Thyroid gland (tissue), 4 donors: ENCODE measurements around the gene CDPF1. TPM values are rescaled to one million over a fixed set of nuclear protein-coding genes. Genes with fewer than 3 reads are reported as not detected.
A peak's percentile ranks its signal among the peaks of the same experiment; 100 is the strongest.
"Not testable (repeated sequence)": the region's sequence is repeated elsewhere in the genome, so short reads cannot be mapped to it uniquely, and the experiment has no call there.

Experiments
- DNase-seq, 2 donors: peaks; one replicate each; pipeline ENCODE4 v3.0.0-alpha.2; 2019
- H3K27ac ChIP-seq, 3 donors: fragments of 200-600 bp; sonication (generic); 1 replicate in 2 of 3; 2 replicates in 1 of 3; pipeline ENCODE4 v1.5.1; 2016 to 2019; ENCODE audit warnings: mild to moderate bottlenecking in 1 of 3, moderate library complexity in 1 of 3
- H3K27me3 ChIP-seq: fragments of 200-600 bp; sonication (generic); one replicate; pipeline ENCODE4 v1.5.1; 2019
- H3K36me3 ChIP-seq, 2 donors: fragments of 200-600 bp; sonication (generic); one replicate each; pipeline ENCODE4 v1.5.1; 2016 to 2019
- H3K4me1 ChIP-seq, 2 donors: fragments of 200-600 bp; sonication (generic); one replicate each; pipeline ENCODE4 v1.5.1; 2017 to 2019
- H3K4me3 ChIP-seq, 3 donors: fragments of 200-600 bp; sonication (generic); replicated peaks in 1 of 3; 1 replicate in 2 of 3; 2 replicates in 1 of 3; pipeline ENCODE4 v1.5.1; 2016; ENCODE audit warnings: mild to moderate bottlenecking in 1 of 3
- H3K9me3 ChIP-seq: fragments of 200-600 bp; sonication (generic); one replicate; pipeline ENCODE4 v1.5.1; 2017
- POLR2A ChIP-seq, 2 donors: fragments of 450-650 bp; IDR thresholded peaks; one replicate each; pipeline ENCODE4 v1.6.1; 2017; ENCODE audit warnings: antibody characterized with exemption in 2 of 2, mild to moderate bottlenecking in 2 of 2, moderate library complexity in 1 of 2
- WGBS, 2 donors: methylation state at CpG; one replicate each; pipeline ENCODE4 v1.1.5; 2017; 5-methylcytosine and 5-hydroxymethylcytosine counted together
- intact Hi-C: fragments of 100-400 bp; cut with DNase I; formaldehyde crosslinking; loops from one replicate; pipeline ENCODE4 v1.15.1; 2023
- total RNA-seq, 4 donors: library from RNA; depleted of rRNA; stranded (reverse); fragments of >200 nt; gene quantifications; one replicate each; pipeline ENCODE4 v1.2.3, GENCODE V29; 2016
- TF ChIP-seq, protein P1 (sequence below), 6 experiments: fragments of 200-600 bp in 3 of 6; fragments of 450-650 bp in 3 of 6; sonication (generic) in 3 of 6; IDR thresholded peaks; one replicate each; pipeline ENCODE4 v1.5.1; 2016 to 2019; ENCODE audit warnings: antibody characterized with exemption in 6 of 6, mild to moderate bottlenecking in 2 of 6, inconsistent platforms in 1 of 6, moderate library complexity in 1 of 6

Gene CDPF1
- total RNA-seq, 4 donors from 2014 or later: 12.8 to 34.4 (median 16.4) TPM

DNA sequence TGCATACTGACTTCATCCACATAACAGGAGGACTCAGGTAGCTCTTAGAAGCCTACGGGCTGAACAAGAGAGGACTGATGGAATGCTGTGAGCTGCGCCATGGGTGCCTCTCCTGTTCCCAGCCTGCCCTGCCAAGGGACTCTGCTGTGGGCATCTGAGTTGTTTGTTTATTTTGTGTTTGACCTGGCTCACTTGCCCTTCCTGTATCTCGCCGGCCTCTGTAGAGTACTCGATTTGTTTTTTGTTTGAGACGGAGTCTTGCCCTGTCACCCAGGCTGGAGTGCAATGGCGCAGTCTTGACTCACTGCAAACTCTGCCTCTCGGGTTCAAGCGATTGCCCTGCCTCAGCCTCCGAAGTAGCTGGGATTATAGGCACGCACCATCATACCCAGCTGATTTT is 19.5 kb upstream of the CDPF1 start:
- H3K4me1 ChIP-seq: peaks cover 9 to 17% of the 10 kb centered on the region in 2 donors
- H3K27me3 ChIP-seq: no peaks in the 10 kb centered on the region
- intact Hi-C loops: no loop called here
- DNase-seq: no peak
- TF ChIP-seq POLR2A (IDR thresholded peaks at IDR 0.05): no peak
- TF ChIP-seq, protein P1, sequence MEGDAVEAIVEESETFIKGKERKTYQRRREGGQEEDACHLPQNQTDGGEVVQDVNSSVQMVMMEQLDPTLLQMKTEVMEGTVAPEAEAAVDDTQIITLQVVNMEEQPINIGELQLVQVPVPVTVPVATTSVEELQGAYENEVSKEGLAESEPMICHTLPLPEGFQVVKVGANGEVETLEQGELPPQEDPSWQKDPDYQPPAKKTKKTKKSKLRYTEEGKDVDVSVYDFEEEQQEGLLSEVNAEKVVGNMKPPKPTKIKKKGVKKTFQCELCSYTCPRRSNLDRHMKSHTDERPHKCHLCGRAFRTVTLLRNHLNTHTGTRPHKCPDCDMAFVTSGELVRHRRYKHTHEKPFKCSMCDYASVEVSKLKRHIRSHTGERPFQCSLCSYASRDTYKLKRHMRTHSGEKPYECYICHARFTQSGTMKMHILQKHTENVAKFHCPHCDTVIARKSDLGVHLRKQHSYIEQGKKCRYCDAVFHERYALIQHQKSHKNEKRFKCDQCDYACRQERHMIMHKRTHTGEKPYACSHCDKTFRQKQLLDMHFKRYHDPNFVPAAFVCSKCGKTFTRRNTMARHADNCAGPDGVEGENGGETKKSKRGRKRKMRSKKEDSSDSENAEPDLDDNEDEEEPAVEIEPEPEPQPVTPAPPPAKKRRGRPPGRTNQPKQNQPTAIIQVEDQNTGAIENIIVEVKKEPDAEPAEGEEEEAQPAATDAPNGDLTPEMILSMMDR (IDR thresholded peaks at IDR 0.05): no peak
- no peaks in the 10 kb centered on the region for H3K9me3 ChIP-seq
- H3K36me3 ChIP-seq: peaks cover 7 to 18% of the 10 kb centered on the region in 2 donors
- no peak overlapping the region for H3K4me3 ChIP-seq
- WGBS, 2 donors: 85 to 87% methylated on average over 10 to 11 of the region's 11 CpGs
- no peak overlapping the region for H3K27ac ChIP-seq

DNA sequence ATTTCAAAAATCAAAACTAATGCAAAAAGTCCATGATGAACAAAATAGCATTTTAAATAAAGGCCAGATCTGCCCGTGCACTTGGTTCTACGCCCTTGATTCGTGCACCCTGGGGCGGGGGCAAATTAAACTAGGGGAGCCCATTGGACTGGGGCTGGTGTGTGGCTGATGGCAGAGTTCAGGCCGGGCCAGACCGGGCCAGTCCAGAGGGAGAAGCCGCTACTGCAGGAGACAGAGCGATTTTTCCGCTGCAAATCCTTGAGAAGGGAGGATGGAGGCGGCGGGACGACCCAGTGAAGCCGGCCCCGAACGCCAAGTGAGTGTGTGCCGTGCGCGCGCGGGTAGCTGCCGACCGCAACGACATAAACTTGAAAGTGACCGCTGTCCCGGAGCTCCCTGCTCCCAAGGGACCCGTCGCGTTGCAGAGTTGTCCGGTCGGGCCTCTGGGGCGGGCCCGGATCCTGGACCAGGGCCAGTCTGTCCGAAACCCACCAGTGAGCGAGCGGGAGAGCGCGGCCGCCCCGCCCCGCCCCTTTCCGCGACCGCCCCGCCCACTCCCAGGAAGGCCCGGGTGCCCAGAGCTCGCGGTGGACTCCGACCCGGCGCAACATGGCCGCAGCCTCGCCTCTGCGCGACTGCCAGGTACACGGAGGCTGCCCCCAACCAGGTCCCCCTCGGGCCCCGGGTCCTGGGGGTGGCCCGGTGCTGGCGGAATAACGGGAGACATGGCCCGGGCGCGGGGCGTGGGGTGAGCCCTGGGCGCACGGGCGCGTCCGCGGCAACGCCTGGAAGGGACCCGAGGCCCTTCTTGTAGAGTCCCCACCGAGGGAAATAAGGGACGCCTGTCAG is 17.6 kb upstream of the CDPF1 start, which contains the start of gene TTC38:
TTC38 (plus strand) TSS at position 578 of the 849 bp plus-strand sequence; CDS start at position 610, 32 bp downstream.
- Histone ChIP-seq H3K27me3 (no peaks in the 10 kb centered on the region), H3K4me3 (peak within 1 kb of the TSS; percentile 68 to 81 (median 68)), H3K27ac (peak within 1 kb of the TSS; percentile 53 to 81 (median 80)), H3K9me3 (no peaks in the 10 kb centered on the region), H3K4me1 (peaks cover 9 to 21% of the 10 kb centered on the region in 2 donors), H3K36me3 (peaks cover under 1 to 4% of the 10 kb centered on the region in 2 donors)
- TF ChIP-seq, protein P1 (IDR thresholded peaks at IDR 0.05): no peak
- peak in 1 of 2 donors; percentile 77 for TF ChIP-seq POLR2A (IDR thresholded peaks at IDR 0.05)
- WGBS, 2 donors: 1 to 2% methylated on average over 8 to 31 of the region's 74 CpGs
- peak; percentile 95 to 96 for DNase-seq
- intact Hi-C loops: no loop called here

DNA sequence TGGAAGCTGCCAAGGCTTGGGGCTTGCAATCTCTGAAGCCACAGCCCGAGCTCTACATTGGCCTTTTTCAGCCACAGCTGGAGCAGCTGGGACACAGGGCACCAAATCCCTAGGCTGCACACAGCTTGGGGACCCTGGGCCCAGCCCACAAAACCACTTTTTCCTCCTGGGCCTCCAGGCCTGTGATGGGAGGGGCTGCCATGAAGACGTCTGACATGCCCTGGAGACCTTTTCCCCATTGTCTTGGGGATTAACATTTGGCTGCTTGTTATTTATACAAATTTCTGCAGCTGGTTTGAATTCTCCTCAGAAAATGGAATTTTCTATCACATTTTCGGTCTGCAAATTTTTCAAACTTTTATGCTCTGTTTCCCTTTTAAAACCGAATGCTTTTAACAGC is 15.5 kb upstream of the CDPF1 start:
- H3K9me3 ChIP-seq, H3K4me3 ChIP-seq, H3K36me3 ChIP-seq, intact Hi-C loops, H3K27me3 ChIP-seq, DNase-seq, H3K27ac ChIP-seq: not testable (repeated sequence)
- 82 to 94% methylated on average over 4 of the region's 4 CpGs for WGBS, 2 donors
- peaks cover 9 to 21% of the 10 kb centered on the region in 2 donors for H3K4me1 ChIP-seq

DNA sequence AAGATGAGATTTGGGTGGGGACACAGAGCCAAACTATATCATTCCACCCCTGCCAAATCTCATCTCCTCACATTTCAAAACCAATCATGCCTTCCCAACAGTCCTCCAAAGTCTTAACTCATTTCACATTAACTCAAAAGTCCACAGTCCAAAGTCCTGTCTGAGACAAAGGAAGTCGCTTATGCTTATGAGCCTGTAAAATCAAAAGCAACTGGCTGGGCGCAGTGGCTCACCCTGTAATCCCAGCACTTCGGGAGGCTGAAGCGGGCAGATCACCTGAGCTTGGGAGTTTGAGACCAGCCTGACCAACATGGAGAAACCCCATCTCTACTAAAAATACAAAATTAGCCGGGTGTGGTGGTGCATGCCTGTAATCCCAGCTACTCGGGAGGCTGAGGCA is 14.4 kb upstream of the CDPF1 start:
- DNase-seq, intact Hi-C loops: not testable (repeated sequence)

DNA sequence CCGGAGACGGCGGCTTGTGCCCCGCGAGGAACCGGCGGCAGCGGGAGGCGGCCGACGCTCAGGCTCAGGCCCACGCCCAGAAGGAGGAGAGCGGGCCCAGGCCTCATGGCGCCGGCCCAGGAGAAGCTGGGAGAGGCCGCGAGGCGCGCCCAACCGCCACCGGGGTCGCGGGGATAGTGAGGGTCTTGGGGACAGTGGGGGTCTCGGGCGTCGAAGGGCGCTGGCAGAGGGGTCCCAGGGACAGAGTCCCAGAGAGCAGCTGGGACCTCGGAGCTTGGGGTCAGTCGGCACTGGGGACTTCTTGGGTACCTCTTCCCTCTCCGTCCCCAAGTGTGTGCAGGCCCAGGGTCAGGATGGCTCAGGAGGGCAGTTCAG is 13.1 kb upstream of the CDPF1 start, which contains the start of gene PKDREJ:
PKDREJ (minus strand) TSS at position 128 of the 375 bp plus-strand sequence; CDS start at position 107, 21 bp downstream.
- intact Hi-C loops: no loop called here

More for the DNA sequence above, 14.4 kb upstream of the CDPF1 start:
- H3K27ac ChIP-seq, H3K4me3 ChIP-seq, H3K27me3 ChIP-seq, H3K9me3 ChIP-seq, H3K36me3 ChIP-seq: not testable (repeated sequence)
- peaks cover 9 to 21% of the 10 kb centered on the region in 2 donors for H3K4me1 ChIP-seq
- 83 to 97% methylated on average over 6 of the region's 6 CpGs for WGBS, 2 donors

More for the DNA sequence above, 13.1 kb upstream of the CDPF1 start, which contains the start of gene PKDREJ:
- Histone ChIP-seq H3K27ac (no peak within 1 kb of the TSS), H3K36me3 (no peaks in the 10 kb centered on the region), H3K4me3 (peak within 1 kb of the TSS in 1 of 3 donors; percentile 12), H3K27me3 (no peaks in the 10 kb centered on the region), H3K9me3 (no peaks in the 10 kb centered on the region), H3K4me1 (peaks cover 6 to 12% of the 10 kb centered on the region in 2 donors)
- no peak for DNase-seq
- TF ChIP-seq, protein P1 (IDR thresholded peaks at IDR 0.05): no peak
- TF ChIP-seq POLR2A (IDR thresholded peaks at IDR 0.05): no peak
- WGBS, 2 donors: 100% methylated on average over 3 to 4 of the region's 30 CpGs
